KOPT-K1 (cell line): Measurements from ENCODE around the gene PGM2.

Experiments used
- H3K27ac ChIP-seq: fragments of 200-600 bp; sonication (generic); 2 replicates; pipeline ENCODE4 v1.5.1; 2016; ENCODE audit warnings: antibody characterized with exemption, mild to moderate bottlenecking, low read depth, low read length; ENCODE audit not compliant: poor library complexity, severe bottlenecking
- H3K36me3 ChIP-seq: fragments of 200-600 bp; sonication (generic); 2 replicates; pipeline ENCODE4 v1.5.1; 2017; ENCODE audit warnings: antibody characterized with exemption, mild to moderate bottlenecking, low read length, moderate library complexity; ENCODE audit not compliant: insufficient read depth
- H3K9me3 ChIP-seq: fragments of 200-600 bp; sonication (generic); 2 replicates; pipeline ENCODE4 v1.5.1; 2017; ENCODE audit warnings: antibody characterized with exemption, low read length, mild to moderate bottlenecking; ENCODE audit not compliant: insufficient read depth, poor library complexity, severe bottlenecking

Gene PGM2

DNA sequence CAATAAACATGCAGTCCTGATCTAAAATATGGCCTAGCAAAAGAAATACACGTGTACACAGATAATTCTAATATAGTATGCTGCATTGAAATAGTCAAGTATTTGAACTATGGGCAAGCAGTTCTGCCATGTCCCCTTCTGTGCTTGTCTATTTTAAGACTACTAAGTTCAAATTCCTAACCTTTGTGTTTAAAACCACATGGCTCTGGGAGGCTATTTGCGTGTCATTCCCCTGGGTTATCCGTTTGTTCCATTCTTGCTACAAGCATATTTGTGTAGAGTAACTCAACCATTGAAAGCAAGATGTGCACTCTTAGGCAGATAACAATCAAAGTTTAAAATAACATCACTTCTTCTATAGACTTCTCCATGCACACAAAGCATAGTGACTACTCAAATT is 39.0 kb downstream of the PGM2 start:
- Histone ChIP-seq H3K27ac (no peak overlapping the region), H3K9me3 (no peaks in the 10 kb centered on the region), H3K36me3 (peaks cover 64% of the 10 kb centered on the region)

DNA sequence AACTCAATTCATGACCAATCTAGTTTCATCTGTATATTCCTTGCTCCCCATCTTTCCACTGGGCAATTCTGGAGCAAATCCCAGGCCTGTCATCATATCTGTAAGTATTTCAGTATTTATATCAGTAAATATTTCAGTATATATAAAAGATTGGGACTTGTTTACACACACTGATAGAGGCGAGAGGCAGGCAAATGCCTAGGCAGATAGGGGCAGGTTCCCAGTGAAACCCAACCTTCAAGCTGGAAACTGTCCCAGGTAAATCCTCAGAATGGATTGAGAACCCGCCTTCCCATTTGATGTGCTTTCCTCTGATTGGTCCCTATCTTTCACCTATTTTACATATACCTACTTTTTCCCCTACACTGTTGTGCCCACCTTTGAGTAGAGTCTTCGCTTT is 40.6 kb downstream of the PGM2 start:
- peaks cover 47% of the 10 kb centered on the region for H3K36me3 ChIP-seq

DNA sequence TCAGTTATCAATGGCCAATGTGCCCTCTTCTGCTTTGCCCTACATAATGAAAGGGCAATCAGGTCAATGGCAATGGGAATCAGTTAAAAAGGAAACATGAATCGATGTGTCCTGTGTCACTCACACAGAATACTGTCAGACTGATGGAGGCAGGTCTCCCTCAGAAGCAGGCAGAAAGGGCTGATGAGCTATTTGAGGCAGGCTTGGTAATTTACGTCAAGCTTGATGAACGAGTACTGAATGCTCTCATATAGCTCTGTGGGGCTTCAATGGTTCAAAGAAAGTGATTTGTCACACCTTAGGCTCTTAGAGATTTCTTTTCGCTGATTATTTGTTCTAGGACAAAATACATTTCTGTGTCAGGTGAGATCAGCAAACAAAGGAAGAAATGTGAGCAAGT is 41.8 kb downstream of the PGM2 start:
- Histone ChIP-seq H3K36me3 (peaks cover 39% of the 10 kb centered on the region), H3K9me3 (no peaks in the 10 kb centered on the region), H3K27ac (no peak overlapping the region)

More for the DNA sequence above, 40.6 kb downstream of the PGM2 start:
- Histone ChIP-seq H3K9me3 (no peaks in the 10 kb centered on the region), H3K27ac (no peak overlapping the region)

DNA sequence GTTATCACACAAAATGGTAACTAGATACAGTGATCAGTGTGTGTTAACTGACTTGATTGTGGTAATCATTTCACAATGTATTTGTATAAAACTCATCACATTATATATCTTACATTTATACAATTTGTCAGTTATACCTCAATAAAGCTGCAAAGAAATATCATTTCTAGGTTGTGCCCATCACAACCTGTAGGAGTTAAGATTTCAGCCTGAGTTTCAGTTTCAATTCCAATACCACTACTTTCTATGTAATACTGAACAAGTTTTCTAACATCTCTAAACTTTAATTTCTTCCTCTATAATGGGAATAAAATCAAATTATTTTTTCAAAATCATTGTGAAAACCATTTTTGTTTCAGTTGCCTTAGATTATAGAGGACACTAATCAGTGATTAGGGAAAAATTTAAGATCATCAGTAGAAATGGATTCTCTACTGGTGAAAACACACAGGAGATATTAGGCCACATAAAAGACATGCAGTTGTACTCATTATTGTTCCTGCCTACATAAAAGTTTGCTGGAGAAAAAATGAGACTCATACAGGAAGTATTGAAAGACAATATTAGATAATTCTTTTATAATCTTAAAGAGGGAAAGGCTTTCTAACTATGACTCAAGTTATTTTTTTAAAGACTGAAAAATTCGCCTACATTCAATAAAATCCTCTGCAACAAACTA is 46.0 kb downstream of the PGM2 start:
- Histone ChIP-seq H3K27ac (peak overlapping the region; percentile 50), H3K36me3 (peaks cover 9% of the 10 kb centered on the region; the same call in 1 of the 2 replicates)

GRCh38 chr4:37873386-37873785 is 46.9 kb downstream of the PGM2 start:
- Histone ChIP-seq H3K36me3 (0 out of 2 replicates have a peak, but pooled peaks cover 8% of the 10 kb centered on the region), H3K9me3 (no peaks in the 10 kb centered on the region), H3K27ac (peak overlapping the region; percentile 50)

More for the DNA sequence above, 46.0 kb downstream of the PGM2 start:
- H3K9me3 ChIP-seq, result no peaks in the 10 kb centered on the region

- Histone ChIP-seq H3K27ac (no peak overlapping the region), H3K9me3 (no peaks in the 10 kb centered on the region), H3K36me3 (no peaks in the 10 kb centered on the region)
Observed at GRCh38 chr4:37876156-37876555, 49.7 kb downstream of the PGM2 start.

DNA sequence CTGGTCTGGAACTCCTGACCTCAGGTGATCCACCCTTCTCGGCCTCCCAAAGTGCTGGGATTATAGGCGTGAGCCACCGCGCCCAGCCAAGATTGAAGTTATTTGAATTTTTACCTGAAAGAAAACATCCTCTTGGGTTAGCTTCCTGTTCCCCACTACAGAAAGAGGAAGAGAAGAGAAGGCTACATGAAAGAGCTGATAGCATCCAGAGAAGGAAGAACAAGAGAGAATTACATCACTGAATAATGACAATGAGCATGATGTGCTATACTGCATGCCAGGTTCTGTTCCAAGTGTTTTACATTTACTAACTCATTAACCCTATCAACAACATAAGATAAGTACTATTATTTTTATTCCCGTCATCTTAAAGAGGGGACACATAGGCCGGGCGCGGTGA is 52.9 kb downstream of the PGM2 start:
- no peaks in the 10 kb centered on the region for H3K9me3 ChIP-seq
- H3K27ac ChIP-seq, result no peak overlapping the region
- H3K36me3 ChIP-seq, result no peaks in the 10 kb centered on the region

DNA sequence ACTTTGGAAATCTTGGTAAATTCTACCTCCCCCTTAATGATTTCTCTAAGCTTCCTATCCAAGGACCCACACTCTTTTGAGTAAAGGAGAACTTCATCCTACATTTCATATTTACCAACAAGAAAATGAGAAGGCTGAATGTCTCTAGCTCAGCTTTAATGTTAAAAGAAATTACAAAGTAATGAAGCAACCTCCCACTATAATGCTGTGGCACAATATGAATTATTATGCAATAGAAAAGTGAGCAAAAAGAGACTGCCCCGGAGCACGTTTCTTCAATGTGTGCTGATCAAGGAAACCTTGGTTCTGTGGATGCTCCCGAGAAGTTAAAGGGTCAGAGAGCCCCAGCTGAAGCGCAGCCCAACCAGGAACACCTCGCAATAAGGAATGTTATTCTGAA is 55.3 kb downstream of the PGM2 start:
- Histone ChIP-seq H3K36me3 (no peaks in the 10 kb centered on the region), H3K9me3 (no peaks in the 10 kb centered on the region), H3K27ac (no peak overlapping the region)

- Histone ChIP-seq H3K27ac (no peak overlapping the region), H3K9me3 (no peaks in the 10 kb centered on the region), H3K36me3 (no peaks in the 10 kb centered on the region)
Observed at GRCh38 chr4:37882665-37883296, 56.3 kb downstream of the PGM2 start.

GRCh38 chr4:37884855-37885487 is 58.5 kb downstream of the PGM2 start:
- H3K27ac ChIP-seq, result no peak overlapping the region
- no peaks in the 10 kb centered on the region for H3K9me3 ChIP-seq
- no peaks in the 10 kb centered on the region for H3K36me3 ChIP-seq

DNA sequence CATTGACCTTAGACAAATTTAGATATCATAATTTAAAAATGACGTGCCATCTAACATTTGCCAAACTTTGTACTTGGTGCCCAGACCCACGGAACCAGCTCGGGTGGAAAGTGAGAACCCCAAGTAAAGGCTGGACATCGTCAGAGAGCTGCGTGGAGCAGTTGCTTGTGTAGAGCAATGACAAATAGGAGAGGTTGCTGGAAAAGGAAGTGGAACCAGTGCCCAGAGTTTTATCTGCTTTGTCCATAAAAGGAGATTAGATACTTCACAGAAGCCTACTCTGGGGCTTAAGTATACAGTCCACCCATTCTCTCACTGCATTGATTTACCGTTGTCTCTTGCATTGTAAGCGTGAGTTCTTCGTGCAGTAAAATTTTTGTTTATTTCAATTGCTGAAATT is 59.0 kb downstream of the PGM2 start:
- Histone ChIP-seq H3K9me3 (no peaks in the 10 kb centered on the region), H3K36me3 (no peaks in the 10 kb centered on the region), H3K27ac (no peak overlapping the region)

GRCh38 chr4:37889849-37890800 is 63.6 kb downstream of the PGM2 start:
- no peaks in the 10 kb centered on the region for H3K9me3 ChIP-seq
- H3K36me3 ChIP-seq, result no peaks in the 10 kb centered on the region
- H3K27ac ChIP-seq, result no peak overlapping the region

DNA sequence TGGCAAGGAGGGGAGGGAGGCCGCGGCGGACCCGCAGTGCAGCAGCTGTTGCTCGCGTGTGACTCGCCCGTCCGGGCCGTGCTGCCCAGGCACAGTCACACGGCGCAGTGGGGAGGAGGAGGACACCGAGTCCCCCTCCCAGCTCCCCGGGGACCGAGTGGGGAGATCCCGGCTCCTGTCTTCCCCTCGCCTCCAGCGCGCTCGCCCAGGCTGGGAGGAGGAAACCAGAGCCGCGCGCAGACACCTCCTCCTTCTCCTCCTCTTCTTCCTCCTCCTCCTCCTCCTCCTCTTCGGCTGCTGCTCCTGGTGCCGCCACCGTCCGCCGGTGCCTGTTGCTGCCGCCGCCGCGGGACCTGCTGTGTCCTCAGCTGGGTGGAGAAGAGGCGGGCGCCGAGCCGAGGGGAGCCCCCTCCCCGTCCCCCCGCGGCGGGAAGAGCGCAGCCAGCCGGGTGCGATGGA is 64.3 kb downstream of the PGM2 start, which contains the start of gene TBC1D1:
TSS of gene TBC1D1 (plus strand) at position 284 of the 459 bp plus-strand sequence. CDS start 11,012 bp downstream, outside the sequence.
- Histone ChIP-seq H3K9me3 (no peaks in the 10 kb centered on the region), H3K27ac (peak within 1 kb of the TSS; percentile 77), H3K36me3 (no peaks in the 10 kb centered on the region)

DNA sequence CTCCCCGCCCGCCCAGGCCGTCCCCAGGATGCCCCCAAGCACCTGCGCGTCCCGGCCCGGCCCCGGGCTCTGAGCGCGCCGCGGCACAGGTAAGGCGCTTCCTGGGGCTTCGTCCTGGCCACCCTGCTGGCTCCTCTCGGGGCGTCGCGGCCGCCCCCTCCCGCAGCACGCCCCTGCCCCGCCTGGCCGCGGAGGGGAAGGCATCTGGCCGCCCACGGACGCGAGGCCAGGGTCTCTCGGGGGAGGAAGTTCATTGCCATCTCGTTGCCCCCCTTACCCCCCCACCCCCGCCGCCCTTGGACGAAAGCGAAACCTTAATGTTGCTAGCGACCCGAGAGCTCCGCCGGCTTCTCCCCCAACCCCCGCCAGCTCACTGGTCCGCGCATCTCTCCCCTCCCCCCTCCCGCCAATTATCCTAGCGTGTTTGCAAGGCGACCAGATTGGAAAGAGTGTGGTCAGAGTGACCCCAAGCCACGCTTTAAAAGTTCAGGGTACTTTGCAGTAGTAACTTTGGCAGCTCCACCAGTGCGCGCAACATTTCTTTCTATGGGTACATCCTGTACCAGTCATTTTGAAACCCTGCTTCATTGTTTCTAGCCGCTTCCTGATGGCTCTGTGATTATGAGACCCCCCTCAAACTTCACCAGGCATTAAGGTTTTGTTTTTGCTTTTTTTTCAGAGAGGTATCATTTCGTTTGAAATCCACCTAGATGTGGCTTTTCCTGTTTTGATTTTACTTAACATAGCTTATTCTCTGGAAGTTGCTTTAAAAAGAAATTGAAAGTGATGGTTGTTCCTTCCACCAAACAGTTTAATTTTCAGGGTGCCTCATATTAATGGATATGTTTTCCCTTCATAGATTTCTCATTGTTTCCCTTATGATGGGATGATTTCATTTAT is 65.0 kb downstream of the PGM2 start:
- H3K27ac ChIP-seq, result peak overlapping the region; percentile 77
- H3K36me3 ChIP-seq, result no peaks in the 10 kb centered on the region

More for the DNA sequence above, 65.0 kb downstream of the PGM2 start:
- H3K9me3 ChIP-seq, result no peaks in the 10 kb centered on the region
